ENCODE data around the gene RETREG3.
"Not testable (repeated sequence)": the region's sequence is repeated elsewhere in the genome, so short reads cannot be mapped to it uniquely, and the experiment has no call there.

Gene RETREG3

DNA sequence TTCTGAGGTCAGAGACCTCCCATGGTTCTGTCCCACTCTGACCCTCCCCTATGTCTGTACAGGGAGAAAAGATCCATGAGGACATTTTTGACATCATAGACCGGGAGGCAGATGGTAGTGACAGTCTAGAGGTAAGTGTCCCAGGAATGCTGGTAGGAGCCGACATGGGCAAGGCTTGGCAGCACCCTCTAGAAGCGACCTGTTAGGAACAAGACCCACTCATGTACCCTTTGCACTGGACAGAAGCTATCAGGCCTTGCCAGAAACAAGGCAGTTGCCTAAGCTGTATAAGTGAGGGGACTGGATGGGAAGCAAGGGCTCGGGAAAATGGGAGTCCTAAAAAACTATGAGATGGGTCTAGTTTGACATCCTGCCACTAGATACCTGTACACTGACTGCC lies 2.8 kb upstream of the RETREG3 start:
- Histone ChIP-seq H3K27me3 (replicated peaks; ENCODE audit: insufficient read depth, low read length) (no peaks in the 10 kb centered on the region), H3K9me3 (replicated peaks; ENCODE audit: insufficient read depth, low read length) (no peaks in the 10 kb centered on the region), H3K4me2 (ENCODE audit: low read depth, low read length) (no peak overlapping the region), H4K20me1 (ENCODE audit: insufficient read depth, low read length) (no peaks in the 10 kb centered on the region), H3K4me1 (ENCODE audit: low read length) (peaks cover 3% of the 10 kb centered on the region; the same call in 1 of the 2 replicates), H3K9me2 (replicated peaks; ENCODE audit: insufficient read depth, low read length) (no peaks in the 10 kb centered on the region), H3K36me3 (replicated peaks; ENCODE audit: insufficient read depth, low read length) (peaks cover 4% of the 10 kb centered on the region; the same call in 1 of the 2 replicates), H3K9ac (ENCODE audit: low read length) (no peak overlapping the region), H3F3A (ENCODE audit: insufficient read depth, low read length) (peaks cover 16% of the 10 kb centered on the region), H3K4me3 (ENCODE audit: low read length) (no peak overlapping the region), H3K27ac (ENCODE audit: low read length) (no peak overlapping the region), H3K79me2 (ENCODE audit: low read length) (peaks cover 75% of the 10 kb centered on the region), H2AFZ (ENCODE audit: low read length) (no peak overlapping the region)
- TF ChIP-seq EZH2phosphoT487 (IDR thresholded peaks at IDR 0.05; ENCODE audit: low read length) = no peak
- TF ChIP-seq, protein P1, sequence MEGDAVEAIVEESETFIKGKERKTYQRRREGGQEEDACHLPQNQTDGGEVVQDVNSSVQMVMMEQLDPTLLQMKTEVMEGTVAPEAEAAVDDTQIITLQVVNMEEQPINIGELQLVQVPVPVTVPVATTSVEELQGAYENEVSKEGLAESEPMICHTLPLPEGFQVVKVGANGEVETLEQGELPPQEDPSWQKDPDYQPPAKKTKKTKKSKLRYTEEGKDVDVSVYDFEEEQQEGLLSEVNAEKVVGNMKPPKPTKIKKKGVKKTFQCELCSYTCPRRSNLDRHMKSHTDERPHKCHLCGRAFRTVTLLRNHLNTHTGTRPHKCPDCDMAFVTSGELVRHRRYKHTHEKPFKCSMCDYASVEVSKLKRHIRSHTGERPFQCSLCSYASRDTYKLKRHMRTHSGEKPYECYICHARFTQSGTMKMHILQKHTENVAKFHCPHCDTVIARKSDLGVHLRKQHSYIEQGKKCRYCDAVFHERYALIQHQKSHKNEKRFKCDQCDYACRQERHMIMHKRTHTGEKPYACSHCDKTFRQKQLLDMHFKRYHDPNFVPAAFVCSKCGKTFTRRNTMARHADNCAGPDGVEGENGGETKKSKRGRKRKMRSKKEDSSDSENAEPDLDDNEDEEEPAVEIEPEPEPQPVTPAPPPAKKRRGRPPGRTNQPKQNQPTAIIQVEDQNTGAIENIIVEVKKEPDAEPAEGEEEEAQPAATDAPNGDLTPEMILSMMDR (IDR thresholded peaks at IDR 0.05; ENCODE audit: low read length) = no peak
- TF ChIP-seq EZH2 (optimal IDR thresholded peaks at IDR 0.05; ENCODE audit: low read depth, low read length) = no peak
- no peak for DNase-seq

DNA sequence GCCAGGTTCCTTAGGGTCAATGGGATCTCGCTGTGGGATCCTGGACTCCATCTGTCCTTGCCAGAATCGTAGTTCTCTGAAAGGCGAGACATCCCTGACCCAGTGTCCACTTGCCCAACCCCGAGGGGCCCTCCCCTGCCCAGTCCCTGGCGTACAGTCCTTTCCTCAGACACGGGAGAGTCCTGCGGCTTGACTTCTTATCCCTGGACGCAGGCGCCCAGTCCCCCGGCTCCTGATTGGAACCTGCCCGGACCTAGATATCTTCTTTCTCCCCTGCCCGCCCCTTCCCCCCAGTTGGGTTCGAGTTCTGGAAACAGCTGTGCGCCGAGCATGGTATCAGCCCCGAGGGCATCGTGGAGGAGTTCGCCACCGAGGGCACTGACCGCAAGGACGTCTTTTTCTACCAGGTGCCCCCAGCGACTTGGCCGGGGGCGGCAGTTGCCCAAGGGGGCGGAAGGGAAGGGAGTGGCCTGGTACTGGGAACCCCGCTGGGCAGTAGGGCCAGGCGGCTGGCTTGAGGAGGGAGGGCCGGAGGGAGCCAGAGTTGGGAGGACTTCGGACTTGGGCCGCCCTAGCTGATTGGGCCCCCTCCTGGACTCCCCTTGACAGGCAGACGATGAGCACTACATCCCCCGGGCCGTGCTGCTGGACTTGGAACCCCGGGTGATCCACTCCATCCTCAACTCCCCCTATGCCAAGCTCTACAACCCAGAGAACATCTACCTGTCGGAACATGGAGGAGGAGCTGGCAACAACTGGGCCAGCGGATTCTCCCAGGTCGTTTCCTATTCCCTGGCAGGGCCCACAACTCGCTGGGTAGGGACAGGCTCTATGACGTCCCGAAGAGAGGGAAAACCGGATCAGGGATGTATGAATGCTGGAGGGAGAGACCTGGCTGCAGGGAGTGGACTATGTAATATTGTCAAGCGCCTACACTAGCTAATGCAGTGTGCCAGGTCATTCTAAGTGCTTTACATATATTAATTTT lies 934 bp upstream of the RETREG3 start:
- H3K27me3 ChIP-seq (replicated peaks; ENCODE audit: insufficient read depth, low read length); H4K20me1 ChIP-seq (ENCODE audit: insufficient read depth, low read length); H3K36me3 ChIP-seq (replicated peaks; ENCODE audit: insufficient read depth, low read length); H3K9me2 ChIP-seq (replicated peaks; ENCODE audit: insufficient read depth, low read length); H3K9me3 ChIP-seq (replicated peaks; ENCODE audit: insufficient read depth, low read length); H3F3A ChIP-seq (ENCODE audit: insufficient read depth, low read length); H3K4me1 ChIP-seq (ENCODE audit: low read length): not testable (repeated sequence)
- H3K27ac ChIP-seq (ENCODE audit: low read length) = peak overlapping the region; percentile 79
- H2AFZ ChIP-seq (ENCODE audit: low read length) = peak overlapping the region; percentile 83
- H3K79me2 ChIP-seq (ENCODE audit: low read length) = peaks cover 86% of the 10 kb centered on the region
- peak overlapping the region; percentile 95 for H3K9ac ChIP-seq (ENCODE audit: low read length)
- H3K4me2 ChIP-seq (ENCODE audit: low read depth, low read length) = peak overlapping the region; percentile 93
- DNase-seq = peak; percentile 47
- peak overlapping the region; percentile 96 for H3K4me3 ChIP-seq (ENCODE audit: low read length)

DNA sequence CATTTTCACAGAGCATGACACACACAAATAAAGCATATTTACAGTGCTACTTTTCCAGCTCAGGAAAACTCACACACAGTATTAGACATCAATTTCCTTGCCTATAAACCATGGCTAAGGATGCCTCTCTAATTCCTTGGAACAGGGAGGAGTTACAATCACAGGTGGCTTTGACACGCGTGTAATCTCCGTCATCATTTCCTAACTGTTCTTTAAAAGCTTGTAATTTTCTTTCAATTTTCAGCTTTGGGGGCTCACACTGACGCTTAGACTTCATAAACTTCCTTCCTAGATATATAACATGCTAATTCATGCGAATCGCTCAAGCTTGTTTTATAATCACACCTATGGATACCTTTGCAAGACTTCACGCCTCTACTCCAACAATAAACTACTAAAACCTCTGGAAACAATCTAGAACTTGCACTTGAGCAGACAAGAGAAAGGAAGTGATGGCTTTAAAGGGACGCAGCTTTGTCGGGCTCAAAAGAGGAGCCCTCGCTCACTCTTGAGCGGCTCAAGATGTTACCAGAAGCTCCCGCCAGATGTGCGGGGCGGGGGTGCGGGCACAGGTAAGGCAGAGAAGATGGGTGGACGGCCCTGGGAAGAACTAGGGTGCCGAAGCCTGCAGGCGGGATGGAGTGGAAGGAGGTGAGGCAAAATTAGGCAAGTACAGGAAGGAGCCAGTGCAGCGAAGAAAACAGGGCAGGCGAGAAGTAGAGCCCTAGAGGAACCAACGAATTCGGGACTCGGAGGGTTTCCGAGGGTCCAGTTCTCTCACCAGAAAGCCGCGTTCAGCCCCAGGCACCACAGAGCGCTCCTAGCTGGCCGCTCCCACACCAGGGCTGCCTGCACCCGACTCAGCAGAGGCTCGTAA lies 631 bp downstream of the RETREG3 start:
- no peaks in the 10 kb centered on the region for H3K9me2 ChIP-seq (replicated peaks; ENCODE audit: insufficient read depth, low read length)
- H3K36me3 ChIP-seq (replicated peaks; ENCODE audit: insufficient read depth, low read length) = no peaks in the 10 kb centered on the region
- H3K79me2 ChIP-seq (ENCODE audit: low read length) = peaks cover 91% of the 10 kb centered on the region
- H3K27ac ChIP-seq (ENCODE audit: low read length) = peak overlapping the region; percentile 64
- peaks cover 7% of the 10 kb centered on the region; the same call in 1 of the 2 replicates for H3F3A ChIP-seq (ENCODE audit: insufficient read depth, low read length)
- TF ChIP-seq, protein P1 (IDR thresholded peaks at IDR 0.05; ENCODE audit: low read length) = no peak; the same call in 1 of the 2 replicates
- TF ChIP-seq EZH2 (optimal IDR thresholded peaks at IDR 0.05; ENCODE audit: low read depth, low read length) (no peak), EZH2phosphoT487 (IDR thresholded peaks at IDR 0.05; ENCODE audit: low read length) (no peak)
- no peaks in the 10 kb centered on the region for H3K9me3 ChIP-seq (replicated peaks; ENCODE audit: insufficient read depth, low read length)
- H3K4me3 ChIP-seq (ENCODE audit: low read length) = peak overlapping the region; percentile 96
- peak; percentile 34 for DNase-seq
- no peaks in the 10 kb centered on the region for H3K27me3 ChIP-seq (replicated peaks; ENCODE audit: insufficient read depth, low read length)
- H4K20me1 ChIP-seq (ENCODE audit: insufficient read depth, low read length) = no peaks in the 10 kb centered on the region
- peak overlapping the region; percentile 52; the same call in 1 of the 2 replicates for H2AFZ ChIP-seq (ENCODE audit: low read length)
- H3K4me1 ChIP-seq (ENCODE audit: low read length) = peaks cover 7% of the 10 kb centered on the region; the same call in 1 of the 2 replicates
- peak overlapping the region; percentile 79 for H3K9ac ChIP-seq (ENCODE audit: low read length)
- H3K4me2 ChIP-seq (ENCODE audit: low read depth, low read length) = peak overlapping the region; percentile 81

Measured in MM.1S (cell line).